WTC11 (cell line): ENCODE measurements around the gene UBTD1. TPM values are rescaled to one million over a fixed set of nuclear protein-coding genes. Genes with fewer than 3 reads are reported as not detected.

Experiments used
- ATAC-seq: fragments of 200-7000 bp; cut with Tn5 transposase; 2 replicates; pipeline ENCODE4 v1.10.0; 2021; ENCODE audit warnings: mild to moderate bottlenecking, moderate library complexity
- CTCF ChIA-PET: fragments of 300-600 bp; sonication (Branson Sonifier 250); formaldehyde crosslinking; loops from one replicate; lab custom pipeline; 2021; ENCODE audit warnings: antibody characterized with exemption; lab: Charles Lee
- POLR2A ChIA-PET: fragments of 350-600 bp; sonication (Branson Sonifier 250); formaldehyde crosslinking; loops from one replicate; lab custom pipeline; 2021; ENCODE audit warnings: antibody characterized with exemption; lab: Charles Lee
- DNase-seq: peaks from one replicate; pipeline ENCODE4 v3.0.0; 2021; ENCODE audit warnings: low spot score
- H3K27ac Mint-ChIP-seq: 2 replicates; pipeline ENCODE4 v1.8.0; 2021; ENCODE audit warnings: mixed read lengths
- H3K27me3 Mint-ChIP-seq: 2 replicates; pipeline ENCODE4 v1.8.0; 2021; ENCODE audit warnings: low read depth, mild to moderate bottlenecking, moderate library complexity, mixed read lengths
- H3K36me3 Mint-ChIP-seq: 2 replicates; pipeline ENCODE4 v1.8.0; 2021; ENCODE audit warnings: mixed read lengths
- H3K4me1 Mint-ChIP-seq: 2 replicates; pipeline ENCODE4 v1.8.0; 2022; ENCODE audit warnings: mixed read lengths
- H3K4me3 Mint-ChIP-seq: 2 replicates; pipeline ENCODE4 v1.8.0; 2021; ENCODE audit warnings: mild to moderate bottlenecking, moderate library complexity, mixed read lengths
- H3K9me3 Mint-ChIP-seq: 2 replicates; pipeline ENCODE4 v1.8.0; 2021; ENCODE audit warnings: mixed read lengths
- ARID4B ChIP-seq: sonication (generic); formaldehyde crosslinking; IDR thresholded peaks from 2 replicates; pipeline ENCODE4 v1.8.0; 2023; ENCODE audit warnings: missing genetic modification reagents, mild to moderate bottlenecking, borderline replicate concordance
- CREB1 ChIP-seq: sonication (generic); formaldehyde crosslinking; IDR thresholded peaks from 2 replicates; pipeline ENCODE4 v1.8.0; 2023; ENCODE audit warnings: mild to moderate bottlenecking, missing genetic modification reagents
- CREM ChIP-seq: sonication (generic); formaldehyde crosslinking; IDR thresholded peaks from 2 replicates; pipeline ENCODE4 v1.8.1; 2022; ENCODE audit warnings: mild to moderate bottlenecking, missing genetic modification reagents, moderate library complexity
- CTCF ChIP-seq: fragments of 200-600 bp; IDR thresholded peaks from 2 replicates; pipeline ENCODE4 v1.8.0; 2022; ENCODE audit warnings: antibody characterized with exemption
- ELF4 ChIP-seq: sonication (generic); formaldehyde crosslinking; IDR thresholded peaks from 2 replicates; pipeline ENCODE4 v1.8.1; 2022; ENCODE audit warnings: low read depth, mild to moderate bottlenecking, moderate library complexity, missing genetic modification reagents
- ESRRA ChIP-seq: sonication (generic); formaldehyde crosslinking; IDR thresholded peaks from 2 replicates; pipeline ENCODE4 v1.8.1; 2022; ENCODE audit warnings: mild to moderate bottlenecking, missing genetic modification reagents, borderline replicate concordance
- MLX ChIP-seq: sonication (generic); formaldehyde crosslinking; IDR thresholded peaks from 2 replicates; pipeline ENCODE4 v1.8.1; 2023; ENCODE audit warnings: mild to moderate bottlenecking, missing genetic modification reagents, moderate library complexity
- MYBL2 ChIP-seq: sonication (generic); formaldehyde crosslinking; IDR thresholded peaks from 2 replicates; pipeline ENCODE4 v1.8.1; 2023; ENCODE audit warnings: mild to moderate bottlenecking, moderate library complexity, missing genetic modification reagents
- NFATC4 ChIP-seq: fragments of 250-450 bp; sonication (Bioruptor Pico); IDR thresholded peaks from 2 replicates; pipeline ENCODE4 v1.9.0; 2021; ENCODE audit warnings: mild to moderate bottlenecking
- NR2C2 ChIP-seq: sonication (generic); formaldehyde crosslinking; IDR thresholded peaks from 2 replicates; pipeline ENCODE4 v1.8.0; 2022; ENCODE audit warnings: mild to moderate bottlenecking, missing genetic modification reagents
- NR3C1 ChIP-seq: sonication (generic); formaldehyde crosslinking; conservative IDR thresholded peaks from 2 replicates; pipeline ENCODE4 v1.8.1; 2023; ENCODE audit warnings: low read depth, mild to moderate bottlenecking, missing genetic modification reagents
- PRDM15 ChIP-seq: sonication (generic); formaldehyde crosslinking; IDR thresholded peaks from 2 replicates; pipeline ENCODE4 v1.8.0; 2022; ENCODE audit warnings: missing genetic modification reagents
- SMAD3 ChIP-seq: sonication (generic); formaldehyde crosslinking; IDR thresholded peaks from 2 replicates; pipeline ENCODE4 v1.8.0; 2022; ENCODE audit warnings: missing genetic modification reagents, mild to moderate bottlenecking, borderline replicate concordance
- ZBTB43 ChIP-seq: sonication (generic); formaldehyde crosslinking; IDR thresholded peaks from 2 replicates; pipeline ENCODE4 v1.8.1; 2023; ENCODE audit warnings: mild to moderate bottlenecking, missing genetic modification reagents
- ZNF219 ChIP-seq: sonication (generic); formaldehyde crosslinking; IDR thresholded peaks from 2 replicates; pipeline ENCODE4 v1.8.0; 2023; ENCODE audit warnings: missing genetic modification reagents, mild to moderate bottlenecking, borderline replicate concordance
- total RNA-seq: library from RNA; stranded (reverse); gene quantifications from 3 replicates; pipeline ENCODE4 v1.2.3, GENCODE V29; 2021
- TF ChIP-seq, protein P1 (sequence below): sonication (generic); formaldehyde crosslinking; IDR thresholded peaks from 2 replicates; pipeline ENCODE4 v1.8.1; 2023; ENCODE audit warnings: mild to moderate bottlenecking, missing genetic modification reagents, moderate library complexity
- TF ChIP-seq, protein P2 (sequence below): sonication (generic); formaldehyde crosslinking; IDR thresholded peaks from 2 replicates; pipeline ENCODE4 v1.8.1; 2023; ENCODE audit warnings: mild to moderate bottlenecking, moderate library complexity, missing genetic modification reagents

The UBTD1 gene
- total RNA-seq, 1 experiment from 2014 or later, result 35.7 TPM

GRCh38 chr10:97590748-97591495 lies 92.2 kb downstream of the UBTD1 start (continued):
- TF ChIP-seq CTCF, result no peak
- no peak for TF ChIP-seq ZNF219 (CRISPR knock-in tag)
- no peak for TF ChIP-seq ELF4 (CRISPR knock-in tag)
- TF ChIP-seq CREM (CRISPR knock-in tag), result no peak
- TF ChIP-seq NFATC4 (CRISPR knock-in tag), result no peak
- TF ChIP-seq, protein P1, sequence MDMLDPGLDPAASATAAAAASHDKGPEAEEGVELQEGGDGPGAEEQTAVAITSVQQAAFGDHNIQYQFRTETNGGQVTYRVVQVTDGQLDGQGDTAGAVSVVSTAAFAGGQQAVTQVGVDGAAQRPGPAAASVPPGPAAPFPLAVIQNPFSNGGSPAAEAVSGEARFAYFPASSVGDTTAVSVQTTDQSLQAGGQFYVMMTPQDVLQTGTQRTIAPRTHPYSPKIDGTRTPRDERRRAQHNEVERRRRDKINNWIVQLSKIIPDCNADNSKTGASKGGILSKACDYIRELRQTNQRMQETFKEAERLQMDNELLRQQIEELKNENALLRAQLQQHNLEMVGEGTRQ (CRISPR knock-in tag), result no peak
- TF ChIP-seq, protein P2, sequence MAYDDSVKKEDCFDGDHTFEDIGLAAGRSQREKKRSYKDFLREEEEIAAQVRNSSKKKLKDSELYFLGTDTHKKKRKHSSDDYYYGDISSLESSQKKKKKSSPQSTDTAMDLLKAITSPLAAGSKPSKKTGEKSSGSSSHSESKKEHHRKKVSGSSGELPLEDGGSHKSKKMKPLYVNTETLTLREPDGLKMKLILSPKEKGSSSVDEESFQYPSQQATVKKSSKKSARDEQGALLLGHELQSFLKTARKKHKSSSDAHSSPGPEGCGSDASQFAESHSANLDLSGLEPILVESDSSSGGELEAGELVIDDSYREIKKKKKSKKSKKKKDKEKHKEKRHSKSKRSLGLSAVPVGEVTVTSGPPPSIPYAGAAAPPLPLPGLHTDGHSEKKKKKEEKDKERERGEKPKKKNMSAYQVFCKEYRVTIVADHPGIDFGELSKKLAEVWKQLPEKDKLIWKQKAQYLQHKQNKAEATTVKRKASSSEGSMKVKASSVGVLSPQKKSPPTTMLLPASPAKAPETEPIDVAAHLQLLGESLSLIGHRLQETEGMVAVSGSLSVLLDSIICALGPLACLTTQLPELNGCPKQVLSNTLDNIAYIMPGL (CRISPR knock-in tag), result no peak
- TF ChIP-seq ESRRA (CRISPR knock-in tag), result no peak
- no peak for TF ChIP-seq PRDM15 (CRISPR knock-in tag)
- TF ChIP-seq NR3C1 (CRISPR knock-in tag), result no peak
- TF ChIP-seq, all 79 proteins: peak for 0

DNA sequence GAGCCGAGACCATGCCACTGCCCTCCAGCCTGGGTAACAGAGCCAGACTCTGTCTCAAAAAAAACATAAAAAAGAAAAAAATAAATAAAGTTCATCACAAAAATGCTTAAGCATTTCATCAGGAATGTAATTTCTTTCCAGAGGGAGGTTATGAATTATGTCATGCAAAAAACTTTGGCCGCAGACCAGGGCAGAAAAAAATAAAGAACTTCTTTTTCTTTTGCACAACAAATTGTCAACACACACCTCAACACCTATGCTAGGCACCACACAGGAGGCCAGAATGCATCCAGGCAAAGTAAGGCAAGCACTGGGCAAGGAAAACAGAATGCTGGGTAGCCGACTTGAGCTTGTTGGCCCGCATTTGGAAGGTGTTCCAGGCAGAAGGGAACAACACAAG lies 94.7 kb downstream of the UBTD1 start:
- Mint-ChIP-seq H3K4me1 (no peaks in the 10 kb centered on the region), H3K4me3 (no peak overlapping the region), H3K27me3 (no peaks in the 10 kb centered on the region), H3K27ac (no peak overlapping the region), H3K36me3 (no peaks in the 10 kb centered on the region), H3K9me3 (no peaks in the 10 kb centered on the region)
- CTCF ChIA-PET, result interaction anchor here (0.6 to 2.0 kb wide), 5 partner anchors 19 to 59 kb away, joined by 3 to 5 read pairs (median 4); partner anchors contain the start of gene ANKRD2
- ATAC-seq, result no peak
- POLR2A ChIA-PET, result interaction anchor here (0.7 kb wide), 1 partner anchor 43 kb away, joined by 3 read pairs; no protein-coding TSS in a partner anchor
- DNase-seq, result no peak
- TF ChIP-seq ARID4B, result no peak
- TF ChIP-seq CREB1 (CRISPR knock-in tag), result no peak
- TF ChIP-seq NR2C2 (CRISPR knock-in tag), result no peak
- TF ChIP-seq, protein P1 (CRISPR knock-in tag), result no peak
- TF ChIP-seq MYBL2 (CRISPR knock-in tag), result no peak
- no peak for TF ChIP-seq MLX (CRISPR knock-in tag)
- no peak for TF ChIP-seq ZBTB43 (CRISPR knock-in tag)
- TF ChIP-seq SMAD3 (CRISPR knock-in tag), result no peak
